IPS DF 6.9 (cell line): ENCODE data around the gene UBE2C.
"Not testable (repeated sequence)": the region's sequence is repeated elsewhere in the genome, so short reads cannot be mapped to it uniquely, and the experiment has no call there.

Source experiments
- DNase-seq: peaks from one replicate; pipeline ENCODE4 v3.0.0-alpha.2; 2013; ENCODE audit warnings: low read depth, low spot score
- H3K27ac ChIP-seq: one replicate; pipeline ENCODE4 v1.5.1; 2013; ENCODE audit warnings: low read length, control low read depth
- H3K27me3 ChIP-seq: 2 replicates; pipeline ENCODE4 v1.6.1; 2013; ENCODE audit warnings: mild to moderate bottlenecking, low read length; ENCODE audit not compliant: control insufficient read depth, insufficient read depth
- H3K36me3 ChIP-seq: 2 replicates; pipeline ENCODE4 v1.6.1; 2013; ENCODE audit warnings: low read length; ENCODE audit not compliant: control insufficient read depth, insufficient read depth
- H3K4me1 ChIP-seq: 2 replicates; pipeline ENCODE4 v1.6.1; 2013; ENCODE audit warnings: low read length; ENCODE audit not compliant: control insufficient read depth, insufficient read depth
- H3K4me3 ChIP-seq: 2 replicates; pipeline ENCODE4 v1.5.1; 2013; ENCODE audit warnings: mild to moderate bottlenecking, low read length
- H3K9me3 ChIP-seq: 2 replicates; pipeline ENCODE4 v1.6.1; 2013; ENCODE audit warnings: low read length, inconsistent platforms; ENCODE audit not compliant: control insufficient read depth, insufficient read depth
- WGBS: extraction: QIAGEN DNeasy Blood & Tissue Kit; methylation state at CpG from one replicate; pipeline ENCODE4 v1.1.7; 2013; ENCODE audit warnings: mixed read lengths, missing lambda C conversion rate; ENCODE audit not compliant: insufficient read length, insufficient coverage; 5-methylcytosine and 5-hydroxymethylcytosine counted together

Gene UBE2C

GRCh38 chr20:45797955-45798354 lies 14.5 kb upstream of the UBE2C start:
- H3K9me3 ChIP-seq, DNase-seq, H3K36me3 ChIP-seq, H3K27me3 ChIP-seq, H3K4me3 ChIP-seq, H3K4me1 ChIP-seq, H3K27ac ChIP-seq: not testable (repeated sequence)
- no CpG with 5 or more reads among the region's 3 CpGs for WGBS

DNA sequence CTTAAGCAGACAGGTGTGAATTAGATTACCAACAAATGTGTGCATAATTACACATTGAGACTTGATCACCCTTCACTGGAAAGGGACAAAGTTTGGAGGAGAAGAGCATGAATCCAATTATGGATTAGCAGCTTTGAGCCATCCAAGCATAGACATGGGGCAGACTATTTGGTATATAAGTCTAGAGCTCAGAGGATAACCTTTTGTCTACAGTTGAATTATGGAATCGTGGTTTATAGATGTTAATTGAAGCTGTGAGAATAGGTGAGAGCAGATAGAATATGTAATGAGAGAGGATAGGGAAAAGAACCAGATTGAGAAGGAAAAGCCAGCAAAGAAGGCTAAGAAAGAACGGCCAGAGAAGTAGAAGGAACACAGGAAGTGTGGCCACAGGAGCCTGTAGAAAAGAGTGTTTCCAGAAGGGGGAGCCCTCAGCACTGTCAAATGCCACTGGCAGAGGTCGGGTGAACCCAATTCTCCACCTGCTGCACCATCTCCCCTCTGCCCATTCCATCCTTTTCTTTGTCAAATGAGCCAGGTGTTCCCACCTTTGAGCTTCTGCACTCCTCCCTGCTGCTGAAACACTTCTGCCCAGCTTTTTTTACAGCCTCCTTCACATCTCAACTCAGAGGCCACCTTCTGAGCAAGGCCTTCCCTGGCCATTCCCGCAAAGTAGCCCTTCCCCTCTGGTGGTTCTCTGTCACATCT lies 13.4 kb upstream of the UBE2C start:
- DNase-seq: peak; percentile 47
- Histone ChIP-seq H3K27ac (no peak overlapping the region), H3K4me1 (no peaks in the 10 kb centered on the region; the same call in 1 of the 2 replicates), H3K4me3 (no peak overlapping the region), H3K36me3 (peaks cover 16% of the 10 kb centered on the region; the same call in 1 of the 2 replicates), H3K27me3 (no peaks in the 10 kb centered on the region), H3K9me3 (no peaks in the 10 kb centered on the region)
- 100% methylated on average over 1 of the region's 4 CpGs for WGBS

GRCh38 chr20:45801851-45802250 lies 10.6 kb upstream of the UBE2C start:
- Histone ChIP-seq H3K36me3 (peaks cover 25% of the 10 kb centered on the region; the same call in 1 of the 2 replicates), H3K27me3 (no peaks in the 10 kb centered on the region)

DNA sequence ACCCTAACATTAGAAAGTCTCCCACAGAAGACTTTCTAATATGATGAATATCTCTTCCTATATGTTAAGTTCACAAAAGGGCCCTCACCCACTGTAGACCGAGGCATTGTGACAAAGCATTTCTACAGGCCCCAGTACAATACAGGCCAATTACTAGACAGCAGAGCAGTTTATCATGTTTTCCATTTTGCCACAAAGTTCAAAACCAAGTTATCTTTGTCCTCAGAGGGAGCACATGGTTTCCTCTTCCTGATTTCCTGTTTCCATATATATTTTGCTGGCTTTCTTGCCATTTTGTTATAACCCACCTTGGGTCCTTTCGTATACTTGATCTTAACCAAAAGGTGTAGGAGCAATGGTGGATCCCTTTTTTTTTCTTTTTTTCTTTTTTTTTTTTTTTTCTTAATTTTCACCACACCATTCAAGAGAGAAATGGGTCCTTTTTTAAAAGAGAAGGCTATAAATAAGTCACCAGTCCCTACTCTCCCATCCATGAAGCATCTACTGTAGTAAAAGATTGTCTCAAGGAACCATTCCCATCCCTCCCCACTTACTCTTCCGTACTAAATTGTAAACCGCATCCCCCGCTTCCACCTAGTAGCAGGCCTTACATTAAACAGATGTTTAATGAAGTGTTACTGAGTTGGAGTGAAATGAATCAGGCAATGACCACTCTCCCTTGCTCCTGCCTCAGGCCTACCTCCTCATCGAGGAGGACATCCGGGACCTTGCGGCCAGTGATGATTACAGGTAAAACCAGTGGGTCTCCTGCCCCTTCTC lies 2.1 kb upstream of the UBE2C start:
- WGBS: no CpG with 5 or more reads among the region's 8 CpGs
- Histone ChIP-seq H3K4me3 (no peak overlapping the region), H3K9me3 (no peaks in the 10 kb centered on the region), H3K36me3 (peaks cover 22% of the 10 kb centered on the region), H3K27me3 (no peaks in the 10 kb centered on the region), H3K27ac (no peak overlapping the region), H3K4me1 (0 out of 2 replicates have a peak, but pooled peaks cover 1% of the 10 kb centered on the region)
- no peak for DNase-seq

More at GRCh38 chr20:45801851-45802250, 10.6 kb upstream of the UBE2C start:
- WGBS: no CpG with 5 or more reads among the region's 7 CpGs
- Histone ChIP-seq H3K9me3 (no peaks in the 10 kb centered on the region), H3K4me3 (no peak overlapping the region), H3K27ac (no peak overlapping the region), H3K4me1 (no peaks in the 10 kb centered on the region; the same call in 1 of the 2 replicates)
- DNase-seq: no peak

DNA sequence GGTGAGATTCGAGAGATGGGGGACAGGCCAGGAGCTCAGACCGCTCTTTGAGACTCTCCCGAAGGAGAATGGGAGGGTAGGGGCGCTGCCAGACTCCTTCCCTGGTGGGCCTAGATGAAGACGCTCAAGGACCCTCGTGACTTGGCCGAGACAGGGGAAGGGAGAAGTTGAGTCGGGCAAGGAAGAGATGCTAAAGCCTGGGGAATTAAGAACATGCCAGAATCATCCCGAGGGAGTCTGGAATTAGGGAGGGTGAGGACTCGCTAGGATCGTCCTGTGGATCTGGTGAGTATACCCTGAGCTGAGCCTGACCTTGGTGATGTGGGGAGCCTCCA lies 529 bp downstream of the UBE2C start:
- no peak for DNase-seq
- Histone ChIP-seq H3K4me1 (0 out of 2 replicates have a peak, but pooled peaks cover 1% of the 10 kb centered on the region), H3K9me3 (no peaks in the 10 kb centered on the region), H3K27me3 (no peaks in the 10 kb centered on the region), H3K36me3 (peaks cover 28% of the 10 kb centered on the region), H3K4me3 (peak overlapping the region; percentile 97), H3K27ac (no peak overlapping the region)
- no CpG with 5 or more reads among the region's 11 CpGs for whole genome bisulfite sequencing

- peaks cover 28% of the 10 kb centered on the region for H3K36me3 ChIP-seq
- peak overlapping the region; percentile 97; the same call in 1 of the 2 replicates for H3K4me3 ChIP-seq
- H3K27ac ChIP-seq: no peak overlapping the region
- no CpG with 5 or more reads among the region's 7 CpGs for WGBS
- H3K4me1 ChIP-seq: 0 out of 2 replicates have a peak, but pooled peaks cover 1% of the 10 kb centered on the region
- no peak for DNase-seq
- no peaks in the 10 kb centered on the region for H3K27me3 ChIP-seq
- H3K9me3 ChIP-seq: no peaks in the 10 kb centered on the region
Measured at GRCh38 chr20:45813489-45813888, 1.0 kb downstream of the UBE2C start.

GRCh38 chr20:45814314-45814713 lies 1.9 kb downstream of the UBE2C start:
- peaks cover 23% of the 10 kb centered on the region for H3K36me3 ChIP-seq

DNA sequence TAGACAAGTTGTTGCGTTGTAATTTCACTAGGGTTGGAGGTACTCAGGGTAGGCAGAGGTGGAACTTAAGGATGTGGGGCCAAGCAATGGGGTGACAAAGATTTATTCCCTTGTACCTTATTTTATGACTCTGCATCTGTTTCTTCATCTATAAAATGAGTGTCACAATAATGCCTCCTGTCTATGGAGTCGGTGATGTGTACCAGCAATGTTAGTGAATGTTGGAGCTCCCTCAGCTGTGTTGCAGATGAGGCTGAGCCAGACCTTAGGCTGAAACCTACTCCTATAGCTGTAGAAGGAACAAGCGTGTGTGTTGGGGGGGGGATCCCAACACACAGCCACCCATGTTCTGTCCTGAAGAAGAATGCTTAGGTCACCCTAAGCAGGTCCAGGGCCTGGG lies 4.5 kb downstream of the UBE2C start:
- Histone ChIP-seq H3K27me3 (no peaks in the 10 kb centered on the region), H3K27ac (no peak overlapping the region), H3K4me3 (no peak overlapping the region), H3K36me3 (peaks cover 17% of the 10 kb centered on the region), H3K4me1 (0 out of 2 replicates have a peak, but pooled peaks cover 1% of the 10 kb centered on the region), H3K9me3 (no peaks in the 10 kb centered on the region)
- DNase-seq: no peak
- no CpG with 5 or more reads among the region's 3 CpGs for WGBS

More at GRCh38 chr20:45814314-45814713, 1.9 kb downstream of the UBE2C start:
- no peak for DNase-seq
- no CpG with 5 or more reads among the region's 3 CpGs for WGBS
- no peak overlapping the region for H3K27ac ChIP-seq
- no peaks in the 10 kb centered on the region for H3K9me3 ChIP-seq
- no peak overlapping the region for H3K4me3 ChIP-seq
- no peaks in the 10 kb centered on the region for H3K27me3 ChIP-seq
- H3K4me1 ChIP-seq: 0 out of 2 replicates have a peak, but pooled peaks cover 1% of the 10 kb centered on the region

DNA sequence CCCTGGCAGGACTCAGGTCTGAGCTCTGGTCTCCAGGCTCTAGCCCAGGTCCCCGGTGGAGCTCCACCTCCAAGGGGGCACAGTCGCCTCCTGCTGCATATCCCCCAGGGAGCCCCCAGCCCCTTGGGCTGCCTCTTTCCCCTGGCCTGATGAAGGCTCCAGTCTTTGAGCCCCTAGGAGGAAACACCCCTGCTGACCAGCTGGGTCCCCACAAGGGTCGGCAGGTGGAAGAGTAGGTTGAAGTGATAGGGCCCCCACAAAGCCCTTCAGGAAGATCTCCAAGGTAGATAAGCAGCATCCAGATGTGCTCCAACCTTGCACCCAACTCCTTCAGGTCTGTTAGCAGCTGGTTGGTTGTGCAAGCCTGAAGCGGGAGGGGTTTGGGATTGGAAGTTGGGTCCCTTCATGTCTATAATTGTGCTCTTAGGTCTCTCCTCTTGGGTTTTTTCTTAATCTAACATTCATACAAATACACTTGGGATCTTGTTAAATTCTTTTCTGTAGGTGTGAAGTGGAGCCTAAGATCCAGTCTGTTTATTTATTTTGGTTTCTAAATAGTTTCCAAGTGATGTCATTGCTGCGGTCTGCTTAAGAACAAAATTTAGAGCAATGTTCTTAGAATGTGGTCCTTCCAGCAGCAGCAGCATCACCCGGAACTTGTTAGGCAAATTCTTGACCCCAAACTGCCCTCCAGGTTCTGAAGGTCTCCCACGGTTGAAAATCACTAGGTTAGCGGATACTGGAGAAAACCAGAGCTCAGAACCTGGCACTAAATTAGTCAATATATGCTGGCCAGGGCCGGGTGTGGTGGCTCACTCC lies 5.1 kb downstream of the UBE2C start:
- DNase-seq: no peak

GRCh38 chr20:45818239-45818638 lies 5.8 kb downstream of the UBE2C start:
- DNase-seq: no peak
- Histone ChIP-seq H3K27ac (no peak overlapping the region), H3K4me3 (no peak overlapping the region), H3K9me3 (no peaks in the 10 kb centered on the region), H3K36me3 (peaks cover 17% of the 10 kb centered on the region), H3K4me1 (no peaks in the 10 kb centered on the region), H3K27me3 (no peaks in the 10 kb centered on the region; the same call in 1 of the 2 replicates)
- no CpG with 5 or more reads among the region's 3 CpGs for WGBS

More for the DNA sequence above, 5.1 kb downstream of the UBE2C start:
- no CpG with 5 or more reads among the region's 9 CpGs for WGBS
- Histone ChIP-seq H3K36me3 (peaks cover 17% of the 10 kb centered on the region), H3K9me3 (no peaks in the 10 kb centered on the region), H3K27me3 (no peaks in the 10 kb centered on the region), H3K27ac (no peak overlapping the region), H3K4me1 (0 out of 2 replicates have a peak, but pooled peaks cover 1% of the 10 kb centered on the region), H3K4me3 (no peak overlapping the region)
